ENCODE results near the gene MXD4. TPM values are rescaled to one million over a fixed set of nuclear protein-coding genes. Genes with fewer than 3 reads are reported as not detected.

The MXD4 gene
- total and polyA plus RNA-seq, 2 of the 13 experiments (the other 11 are each of a cell fraction or from before 2014, with no cell fraction given), result 29.0 to 31.3 TPM

DNA sequence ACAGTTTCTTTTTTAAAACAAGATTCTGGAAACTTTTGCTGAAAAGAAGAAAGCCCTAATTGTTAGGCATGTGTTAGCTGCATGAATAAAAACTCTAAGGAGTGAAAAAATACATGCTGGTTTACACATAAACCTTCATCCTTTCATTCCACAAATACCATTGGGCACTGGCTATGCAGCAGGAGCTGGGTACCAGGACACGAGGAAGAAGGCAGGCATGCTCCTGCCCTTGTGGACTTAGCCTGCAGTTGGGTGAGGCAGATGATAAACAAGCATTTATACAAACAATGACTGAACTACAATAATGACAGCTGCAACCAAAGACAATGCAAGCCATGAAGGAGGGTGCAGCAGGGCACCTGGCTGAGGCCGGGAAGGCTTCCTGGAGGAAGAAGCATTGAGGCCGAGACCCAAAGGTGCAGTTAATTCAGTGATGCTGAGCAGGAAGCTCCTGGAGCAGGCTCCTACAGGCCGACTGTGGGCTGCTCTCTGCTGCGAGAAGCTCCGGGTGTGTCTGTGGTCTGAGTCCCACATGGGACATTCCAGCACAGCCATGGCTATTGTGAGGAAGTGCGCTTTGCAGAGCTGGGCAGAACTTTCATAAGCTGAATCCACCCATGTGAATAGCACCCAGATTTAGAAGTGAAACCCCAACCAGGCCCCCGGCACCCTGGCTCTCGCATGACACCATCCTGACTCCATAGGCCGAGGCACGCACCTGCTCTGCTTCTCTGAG, 44.0 kb upstream of the MXD4 start (continued):
- TF ChIP-seq, protein P1, sequence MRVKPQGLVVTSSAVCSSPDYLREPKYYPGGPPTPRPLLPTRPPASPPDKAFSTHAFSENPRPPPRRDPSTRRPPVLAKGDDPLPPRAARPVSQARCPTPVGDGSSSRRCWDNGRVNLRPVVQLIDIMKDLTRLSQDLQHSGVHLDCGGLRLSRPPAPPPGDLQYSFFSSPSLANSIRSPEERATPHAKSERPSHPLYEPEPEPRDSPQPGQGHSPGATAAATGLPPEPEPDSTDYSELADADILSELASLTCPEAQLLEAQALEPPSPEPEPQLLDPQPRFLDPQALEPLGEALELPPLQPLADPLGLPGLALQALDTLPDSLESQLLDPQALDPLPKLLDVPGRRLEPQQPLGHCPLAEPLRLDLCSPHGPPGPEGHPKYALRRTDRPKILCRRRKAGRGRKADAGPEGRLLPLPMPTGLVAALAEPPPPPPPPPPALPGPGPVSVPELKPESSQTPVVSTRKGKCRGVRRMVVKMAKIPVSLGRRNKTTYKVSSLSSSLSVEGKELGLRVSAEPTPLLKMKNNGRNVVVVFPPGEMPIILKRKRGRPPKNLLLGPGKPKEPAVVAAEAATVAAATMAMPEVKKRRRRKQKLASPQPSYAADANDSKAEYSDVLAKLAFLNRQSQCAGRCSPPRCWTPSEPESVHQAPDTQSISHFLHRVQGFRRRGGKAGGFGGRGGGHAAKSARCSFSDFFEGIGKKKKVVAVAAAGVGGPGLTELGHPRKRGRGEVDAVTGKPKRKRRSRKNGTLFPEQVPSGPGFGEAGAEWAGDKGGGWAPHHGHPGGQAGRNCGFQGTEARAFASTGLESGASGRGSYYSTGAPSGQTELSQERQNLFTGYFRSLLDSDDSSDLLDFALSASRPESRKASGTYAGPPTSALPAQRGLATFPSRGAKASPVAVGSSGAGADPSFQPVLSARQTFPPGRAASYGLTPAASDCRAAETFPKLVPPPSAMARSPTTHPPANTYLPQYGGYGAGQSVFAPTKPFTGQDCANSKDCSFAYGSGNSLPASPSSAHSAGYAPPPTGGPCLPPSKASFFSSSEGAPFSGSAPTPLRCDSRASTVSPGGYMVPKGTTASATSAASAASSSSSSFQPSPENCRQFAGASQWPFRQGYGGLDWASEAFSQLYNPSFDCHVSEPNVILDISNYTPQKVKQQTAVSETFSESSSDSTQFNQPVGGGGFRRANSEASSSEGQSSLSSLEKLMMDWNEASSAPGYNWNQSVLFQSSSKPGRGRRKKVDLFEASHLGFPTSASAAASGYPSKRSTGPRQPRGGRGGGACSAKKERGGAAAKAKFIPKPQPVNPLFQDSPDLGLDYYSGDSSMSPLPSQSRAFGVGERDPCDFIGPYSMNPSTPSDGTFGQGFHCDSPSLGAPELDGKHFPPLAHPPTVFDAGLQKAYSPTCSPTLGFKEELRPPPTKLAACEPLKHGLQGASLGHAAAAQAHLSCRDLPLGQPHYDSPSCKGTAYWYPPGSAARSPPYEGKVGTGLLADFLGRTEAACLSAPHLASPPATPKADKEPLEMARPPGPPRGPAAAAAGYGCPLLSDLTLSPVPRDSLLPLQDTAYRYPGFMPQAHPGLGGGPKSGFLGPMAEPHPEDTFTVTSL (CRISPR knock-in tag; IDR thresholded peaks at IDR 0.05; ENCODE audit: borderline replicate concordance), result no peak
- no peak for TF ChIP-seq PHF8 (CRISPR knock-in tag; IDR thresholded peaks at IDR 0.05)
- TF ChIP-seq NCOA1 (CRISPR knock-in tag; IDR thresholded peaks at IDR 0.05), result no peak
- TF ChIP-seq ZNF264 (CRISPR knock-in tag; IDR thresholded peaks at IDR 0.05), result no peak
- no peak for TF ChIP-seq RARA (CRISPR knock-in tag; IDR thresholded peaks at IDR 0.05)
- no peak for TF ChIP-seq POLR2A (IDR thresholded peaks at IDR 0.05; ENCODE audit: insufficient read depth in 1 of 2, low read depth in 2 of 2, low read length in 2 of 2)
- TF ChIP-seq SP2 (CRISPR knock-in tag; IDR thresholded peaks at IDR 0.05), result no peak

All from HepG2 (cell line).